Middle frontal gyrus (tissue), 1 donor: ENCODE data around the gene SEMA3G.

Experiments used
- DNase-seq: peaks from one replicate; pipeline ENCODE4 v3.0.0-alpha.2; 2015; ENCODE audit warnings: low spot score; ENCODE audit errors: extremely low spot score

Gene SEMA3G

GRCh38 chr3:52454250-52454937 is 9.5 kb upstream of the SEMA3G start:
- no peak for DNase-seq

- no peak for DNase-seq
Observed at GRCh38 chr3:52453496-52454249, 8.8 kb upstream of the SEMA3G start, which contains the start of gene TNNC1. TNNC1 (minus strand) TSS chr3:52454041; CDS start chr3:52454015, 26 bp downstream.

GRCh38 chr3:52452570-52453221 is 7.8 kb upstream of the SEMA3G start:
- no peak for DNase-seq

GRCh38 chr3:52452126-52452525 is 7.2 kb upstream of the SEMA3G start:
- DNase-seq: no peak

- no peak for DNase-seq
Observed at GRCh38 chr3:52451237-52452083, 6.6 kb upstream of the SEMA3G start.

- no peak for DNase-seq
Observed at GRCh38 chr3:52450489-52451236, 5.8 kb upstream of the SEMA3G start.

- no peak for DNase-seq
Observed at GRCh38 chr3:52447512-52448355, 2.8 kb upstream of the SEMA3G start.

GRCh38 chr3:52446631-52447511 is 2.0 kb upstream of the SEMA3G start:
- DNase-seq: no peak

GRCh38 chr3:52446042-52446441 is 1.1 kb upstream of the SEMA3G start:
- DNase-seq: no peak

GRCh38 chr3:52443791-52444687 is 864 bp downstream of the SEMA3G start:
- DNase-seq: no peak

- DNase-seq: no peak
Observed at GRCh38 chr3:52443268-52443610, 1.7 kb downstream of the SEMA3G start.

- DNase-seq: no peak
Observed at GRCh38 chr3:52442409-52443267, 2.3 kb downstream of the SEMA3G start.

GRCh38 chr3:52441772-52442332 is 3.1 kb downstream of the SEMA3G start:
- DNase-seq: no peak

GRCh38 chr3:52441091-52441771 is 3.7 kb downstream of the SEMA3G start:
- no peak for DNase-seq

- no peak for DNase-seq
Observed at GRCh38 chr3:52440671-52441070, 4.2 kb downstream of the SEMA3G start.

- DNase-seq: no peak
Observed at GRCh38 chr3:52440249-52440551, 4.7 kb downstream of the SEMA3G start.
